HG02884 (cell line): ENCODE measurements around the gene TRUB2.

Experiments used
- ATAC-seq: cut with Tn5 transposase; IDR thresholded peaks from one replicate; pipeline ENCODE4 v1.9.1; 2021; ENCODE audit warnings: mild to moderate bottlenecking, moderate library complexity; ENCODE audit not compliant: unreplicated experiment

The TRUB2 gene

GRCh38 chr9:128322404-128323211, at the start of gene TRUB2, which contains the start of gene COQ4:
Gene TRUB2 (minus strand): TSS chr9:128322447. CDS start chr9:128322408, 39 bp downstream.
Gene COQ4 (plus strand): TSS chr9:128322839. CDS start chr9:128322859, 20 bp downstream.
- peak; percentile 74 for ATAC-seq

- ATAC-seq: no peak
These were observed 49.4 kb upstream of the TRUB2 start for GRCh38 chr9:128371630-128372117.

GRCh38 chr9:128370752-128371629, 48.7 kb upstream of the TRUB2 start, which contains the start of gene URM1:
Gene URM1 (plus strand): TSS chr9:128371374. CDS start chr9:128371381, 7 bp downstream.
- ATAC-seq: peak; percentile 73

GRCh38 chr9:128370367-128370751, 48.1 kb upstream of the TRUB2 start:
- ATAC-seq: no peak

- no peak for ATAC-seq
These were observed 46.9 kb upstream of the TRUB2 start for GRCh38 chr9:128369024-128369706.

GRCh38 chr9:128365525-128365924, 43.3 kb upstream of the TRUB2 start:
- ATAC-seq: no peak

- ATAC-seq: no peak
These were observed 40.5 kb upstream of the TRUB2 start for GRCh38 chr9:128362774-128363173.

- peak; percentile 63 for ATAC-seq
These were observed 39.9 kb upstream of the TRUB2 start for GRCh38 chr9:128361986-128362646.

GRCh38 chr9:128361296-128361985, 39.2 kb upstream of the TRUB2 start:
- no peak for ATAC-seq

- ATAC-seq: no peak
These were observed 38.6 kb upstream of the TRUB2 start for GRCh38 chr9:128360826-128361225.

GRCh38 chr9:128358861-128359260, 36.6 kb upstream of the TRUB2 start:
- ATAC-seq: no peak

GRCh38 chr9:128358090-128358489, 35.8 kb upstream of the TRUB2 start:
- ATAC-seq: no peak

GRCh38 chr9:128355451-128355850, 33.2 kb upstream of the TRUB2 start:
- no peak for ATAC-seq

- no peak for ATAC-seq
These were observed 27.5 kb upstream of the TRUB2 start for GRCh38 chr9:128349772-128350171.

- no peak for ATAC-seq
These were observed 26.9 kb upstream of the TRUB2 start for GRCh38 chr9:128349125-128349524.

GRCh38 chr9:128344931-128345605, 22.8 kb upstream of the TRUB2 start:
- no peak for ATAC-seq

GRCh38 chr9:128343855-128344254, 21.6 kb upstream of the TRUB2 start:
- ATAC-seq: no peak

- ATAC-seq: no peak
These were observed 20.9 kb upstream of the TRUB2 start for GRCh38 chr9:128342971-128343680.

GRCh38 chr9:128341435-128341849, 19.2 kb upstream of the TRUB2 start:
- ATAC-seq: no peak
